Middle frontal gyrus (tissue), 1 donor: Measurements from ENCODE around the gene FMN2.

Experiments
- DNase-seq: peaks from one replicate; pipeline ENCODE4 v3.0.0-alpha.2; 2015; ENCODE audit warnings: low spot score; ENCODE audit errors: extremely low spot score

The FMN2 gene

GRCh38 chr1:240423246-240423924 lies 331.7 kb downstream of the FMN2 start:
- DNase-seq = no peak

DNA sequence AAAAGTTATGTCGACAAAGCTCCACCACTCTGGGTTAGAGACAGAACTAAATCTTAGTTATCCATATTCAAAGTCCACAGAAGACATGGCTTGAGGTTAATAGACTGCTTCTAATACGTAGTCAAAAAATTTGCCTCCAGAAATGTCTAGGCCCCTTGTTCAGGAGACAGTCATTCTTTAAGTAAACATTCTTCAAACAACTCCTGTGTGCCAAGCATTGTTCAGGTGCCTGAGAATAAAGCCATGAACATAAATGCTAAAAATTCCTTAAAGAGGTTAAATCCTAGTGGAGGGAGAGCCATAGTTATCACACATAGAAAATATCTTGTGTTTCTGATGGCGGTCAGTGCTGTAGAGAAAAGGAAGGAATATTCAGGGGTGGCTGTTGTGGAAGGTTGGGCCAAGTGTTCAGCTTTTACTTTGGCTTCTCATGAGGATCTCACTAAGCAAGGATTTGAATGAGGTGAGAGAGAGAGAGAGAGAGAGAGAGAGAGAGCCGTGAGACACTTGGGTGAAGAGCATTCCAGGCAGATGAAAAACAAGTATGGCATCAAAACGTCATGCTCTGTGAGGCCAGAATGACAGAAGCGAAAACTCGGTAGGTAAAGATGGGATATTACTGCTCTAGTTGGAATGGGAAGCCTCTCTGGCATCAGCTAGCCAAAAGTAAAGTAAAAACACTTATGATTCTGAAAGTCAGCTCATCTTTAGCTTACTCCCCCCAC lies 333.2 kb downstream of the FMN2 start:
- no peak for DNase-seq

DNA sequence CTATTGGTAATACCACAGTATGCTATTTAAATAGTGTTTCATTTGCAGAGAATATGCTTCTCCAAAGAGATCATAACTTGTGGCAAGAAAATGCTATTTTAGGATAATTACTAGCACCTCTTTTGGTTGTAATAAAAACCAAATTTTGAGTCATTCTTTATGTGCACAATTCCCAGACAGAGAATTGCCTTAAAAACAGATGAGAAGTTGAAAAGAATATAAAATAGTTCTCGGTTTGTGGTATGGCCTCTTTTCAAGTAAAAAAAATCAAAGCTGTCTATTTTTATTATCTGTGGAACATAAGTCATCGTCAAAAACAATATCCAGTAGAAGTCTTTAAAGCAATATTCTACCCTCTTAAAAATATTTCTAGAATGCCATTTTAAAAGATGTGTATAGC lies 334.4 kb downstream of the FMN2 start:
- DNase-seq = no peak

GRCh38 chr1:240435996-240436566 lies 344.4 kb downstream of the FMN2 start:
- no peak for DNase-seq

DNA sequence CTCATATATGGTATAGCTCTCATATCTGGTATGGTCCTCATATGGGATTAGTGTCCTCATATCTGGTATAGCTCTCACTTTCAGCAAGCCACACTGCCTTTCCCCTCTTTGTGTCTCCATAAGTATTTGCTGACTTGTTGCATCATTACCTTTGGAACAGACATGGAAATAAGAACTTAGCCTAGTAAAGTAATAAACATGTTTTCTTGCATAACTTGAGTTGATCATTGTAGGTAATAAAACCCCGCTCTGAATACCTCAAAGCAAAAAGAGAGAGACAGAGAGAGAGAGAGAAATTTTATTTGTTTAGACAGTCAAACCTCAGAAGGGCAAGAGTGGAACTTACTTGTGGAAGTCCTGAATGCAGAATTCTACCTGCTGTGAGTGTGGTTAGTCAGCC lies 350.0 kb downstream of the FMN2 start:
- DNase-seq = no peak

DNA sequence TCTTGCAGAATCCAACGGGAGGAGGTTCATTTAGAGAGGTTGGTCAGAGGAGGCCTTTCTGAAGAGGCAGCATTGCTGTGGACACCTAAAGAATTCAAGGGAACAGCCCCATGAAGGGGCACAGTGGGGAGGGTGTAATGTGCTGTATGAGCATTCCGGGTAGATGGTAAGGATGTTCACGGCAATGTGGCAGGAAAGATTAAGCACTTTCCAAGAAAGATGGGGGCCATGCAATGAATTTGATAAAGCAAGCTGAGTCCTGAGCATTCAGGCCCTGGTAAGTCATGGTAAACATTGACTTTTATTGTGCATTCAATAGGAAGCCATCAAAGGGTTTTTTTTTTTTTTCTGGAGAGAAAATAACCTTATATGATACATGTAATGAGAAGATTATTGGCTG lies 353.7 kb downstream of the FMN2 start:
- no peak for DNase-seq

- DNase-seq = no peak
Observed at GRCh38 chr1:240455228-240455821, 363.6 kb downstream of the FMN2 start.

GRCh38 chr1:240457203-240457602 lies 365.5 kb downstream of the FMN2 start:
- no peak for DNase-seq

GRCh38 chr1:240462277-240462676 lies 370.6 kb downstream of the FMN2 start:
- no peak for DNase-seq

GRCh38 chr1:240462766-240463395 lies 371.2 kb downstream of the FMN2 start:
- no peak for DNase-seq

GRCh38 chr1:240464099-240464498 lies 372.4 kb downstream of the FMN2 start:
- no peak for DNase-seq

DNA sequence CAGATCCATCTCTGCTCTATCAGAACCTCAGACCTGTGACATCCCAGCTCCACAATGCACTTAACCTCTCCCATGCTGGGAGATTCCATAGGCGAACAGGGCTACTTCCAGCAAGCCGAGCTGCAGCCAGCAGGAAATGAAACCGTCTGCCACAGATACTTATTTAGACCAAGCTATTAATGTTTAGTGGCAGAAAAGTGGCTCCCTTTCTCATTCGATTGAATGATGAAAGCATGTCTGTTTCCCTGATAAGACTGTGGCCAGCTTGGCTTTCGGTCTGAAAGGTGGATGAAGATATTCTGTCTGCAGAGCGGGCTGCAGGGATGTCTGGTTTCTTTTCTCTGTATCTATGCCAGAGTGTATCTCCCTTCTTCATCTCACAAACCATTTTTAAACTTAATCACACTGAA lies 373.9 kb downstream of the FMN2 start:
- no peak for DNase-seq

- no peak for DNase-seq
Observed at GRCh38 chr1:240466509-240466908, 374.8 kb downstream of the FMN2 start.

DNA sequence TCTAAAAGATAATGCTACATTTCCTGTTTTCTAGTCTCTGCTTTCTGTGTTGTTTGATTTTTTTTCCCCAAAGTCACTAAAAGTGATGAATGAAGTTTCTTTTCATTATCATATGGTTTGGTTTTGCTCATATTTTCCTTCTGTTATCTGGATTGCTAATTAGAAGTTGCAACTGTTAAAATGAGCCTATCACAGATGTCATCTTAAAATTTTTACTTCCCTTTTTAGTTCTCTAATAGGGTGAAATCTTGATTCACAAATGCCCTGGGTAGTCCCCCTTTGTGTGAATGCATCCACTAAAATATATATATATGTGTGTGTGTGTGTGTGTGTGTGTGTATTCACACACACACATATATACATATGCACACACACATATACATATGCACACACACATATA lies 376.2 kb downstream of the FMN2 start:
- DNase-seq = no peak

DNA sequence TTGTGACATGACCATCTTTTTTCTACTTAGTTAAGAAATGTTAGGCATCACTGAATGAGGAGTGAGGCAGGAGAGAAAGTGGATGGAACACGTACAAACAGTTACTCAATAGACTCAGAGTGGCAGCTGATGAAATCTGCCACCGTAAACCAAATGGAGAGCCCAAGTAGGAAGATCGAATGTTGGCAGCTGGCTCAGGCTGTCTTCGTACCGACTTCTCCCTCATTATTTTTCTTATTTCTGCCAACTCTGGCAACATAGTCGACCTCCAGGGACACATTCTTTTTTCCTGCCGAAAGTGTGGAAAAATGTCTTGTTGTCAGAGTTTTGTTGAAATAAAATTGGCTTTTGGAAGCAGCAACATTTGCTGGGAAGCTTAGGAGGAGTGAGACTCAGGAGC lies 377.0 kb downstream of the FMN2 start:
- DNase-seq = no peak

DNA sequence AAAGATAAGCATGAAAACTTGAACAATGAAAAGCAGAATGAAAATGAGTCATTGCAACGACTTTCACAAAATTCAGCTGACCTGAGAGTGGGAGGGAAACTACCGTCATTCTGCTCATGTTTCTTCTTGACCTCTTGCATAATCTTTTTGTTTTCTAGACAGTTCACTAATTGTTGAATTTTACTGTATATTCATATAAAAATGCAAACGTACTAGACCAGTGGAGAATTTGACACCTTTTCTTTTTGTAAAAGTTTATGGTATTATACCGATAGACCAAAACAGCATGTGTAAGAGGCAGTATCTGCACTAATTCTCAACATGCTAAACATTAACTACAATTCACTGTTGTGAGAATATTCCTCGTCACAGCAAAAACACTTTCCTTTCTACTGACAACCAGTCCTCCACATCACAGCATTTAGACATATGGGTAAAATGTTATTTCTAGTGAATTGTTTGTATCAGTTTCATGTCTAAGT lies 382.5 kb downstream of the FMN2 start:
- DNase-seq = no peak

DNA sequence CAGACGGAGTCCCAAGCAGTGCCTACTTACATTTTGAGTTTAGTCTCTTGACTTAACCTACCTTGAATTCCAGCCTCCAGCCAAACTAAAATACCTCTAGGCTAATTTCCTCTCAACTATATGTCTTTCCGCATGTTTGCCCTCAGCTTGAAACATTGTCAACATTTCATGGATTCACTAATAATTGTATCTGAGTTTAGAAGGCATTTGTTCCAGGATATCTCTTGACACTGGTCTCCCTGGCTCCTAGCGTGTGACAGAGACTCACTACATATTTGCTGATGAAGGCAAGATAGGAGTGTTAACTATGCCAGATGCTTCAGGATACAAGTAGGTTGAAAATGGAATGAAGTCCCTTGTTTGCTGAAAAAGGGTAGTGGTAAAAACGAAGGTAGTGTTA lies 384.1 kb downstream of the FMN2 start:
- no peak for DNase-seq

DNA sequence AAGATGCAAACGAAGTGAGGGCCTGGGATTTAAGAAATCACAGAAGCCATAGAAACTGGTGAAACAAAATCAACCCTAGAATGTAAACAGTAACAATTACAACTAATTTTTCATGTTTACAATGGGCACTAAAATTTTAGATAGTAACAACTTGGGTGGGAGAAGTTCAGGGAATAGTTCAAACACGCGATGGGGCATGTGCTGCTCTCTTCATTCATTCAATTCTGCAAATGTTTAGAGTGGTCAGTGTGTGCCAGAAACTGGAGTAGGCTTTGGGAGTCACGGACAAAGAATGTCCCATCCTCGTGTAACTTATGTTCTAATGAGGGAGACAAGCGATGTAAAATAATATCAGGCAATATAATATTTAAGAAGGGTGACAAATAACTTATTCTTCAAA lies 386.9 kb downstream of the FMN2 start:
- DNase-seq = no peak

- DNase-seq = no peak
Observed at GRCh38 chr1:240484804-240485443, 393.2 kb downstream of the FMN2 start.

GRCh38 chr1:240486611-240487010 lies 394.9 kb downstream of the FMN2 start:
- no peak for DNase-seq

GRCh38 chr1:240487493-240487892 lies 395.8 kb downstream of the FMN2 start:
- no peak for DNase-seq
